Stomach (tissue), 9 donors: ENCODE data around the gene MPST. TPM values are rescaled to one million over a fixed set of nuclear protein-coding genes. Genes with fewer than 3 reads are reported as not detected.

ENCODE experiments used
- DNase-seq, 2 donors: peaks; one replicate each; pipeline versions ENCODE4 v3.0.0 to v3.0.0-alpha.2; 2013 to 2019
- H3K27ac ChIP-seq, 5 donors: fragments of 200-600 bp in 4 of 5; sonication (generic) in 4 of 5; one replicate each; pipeline ENCODE4 v1.5.1; 2013 to 2019; ENCODE audit warnings: mild to moderate bottlenecking in 1 of 5, moderate library complexity in 1 of 5
- H3K27me3 ChIP-seq, 3 donors: fragments of 200-600 bp; sonication (generic); one replicate each; pipeline ENCODE4 v1.5.1; 2017 to 2019; ENCODE audit warnings: mixed run types in 1 of 3
- H3K36me3 ChIP-seq, 4 donors: fragments of 200-600 bp; sonication (generic); 1 replicate in 3 of 4; 2 replicates in 1 of 4; pipeline ENCODE4 v1.5.1; 2016 to 2019
- H3K4me1 ChIP-seq, 4 donors: fragments of 200-600 bp; sonication (generic); one replicate each; pipeline ENCODE4 v1.5.1; 2016 to 2019
- H3K4me3 ChIP-seq, 4 donors: fragments of 200-600 bp; sonication (generic) in 3 of 4; one replicate each; pipeline ENCODE4 v1.5.1; 2016 to 2019; ENCODE audit warnings: mild to moderate bottlenecking in 1 of 4
- H3K9me3 ChIP-seq, 4 donors: fragments of 200-600 bp; sonication (generic); one replicate each; pipeline ENCODE4 v1.5.1; 2016 to 2019
- CTCF ChIP-seq, 7 experiments: fragments of 450-650 bp in 4 of 7; fragments of 200-600 bp in 3 of 7; sonication (generic) in 3 of 7; IDR thresholded peaks; one replicate each; pipeline ENCODE4 v1.5.1; 2016 to 2019; ENCODE audit warnings: antibody characterized with exemption in 7 of 7, control low read depth in 2 of 7, mild to moderate bottlenecking in 1 of 7
- EP300 ChIP-seq: sonication (generic); formaldehyde crosslinking; IDR thresholded peaks from one replicate; pipeline ENCODE4 v1.6.1; 2017; ENCODE audit warnings: antibody characterized with exemption
- POLR2A ChIP-seq, 4 donors: fragments of 450-650 bp; IDR thresholded peaks; one replicate each; pipeline ENCODE4 v1.6.1; 2016; ENCODE audit warnings: antibody characterized with exemption in 4 of 4, control low read depth in 2 of 4, mild to moderate bottlenecking in 1 of 4, moderate library complexity in 1 of 4
- POLR2AphosphoS5 ChIP-seq, 3 donors: sonication (generic); formaldehyde crosslinking; IDR thresholded peaks; one replicate each; pipeline ENCODE4 v1.6.1; 2016; ENCODE audit warnings: antibody characterized with exemption in 3 of 3
- WGBS, 5 donors: extraction: QIAGEN DNeasy Blood & Tissue Kit in 3 of 5; methylation state at CpG; one replicate each; pipeline versions ENCODE4 v1.1.5 to v1.1.7; 2013 to 2018; 5-methylcytosine and 5-hydroxymethylcytosine counted together
- intact Hi-C: fragments of 100-400 bp; cut with DNase I; formaldehyde crosslinking; loops from one replicate; pipeline ENCODE4 v1.15.1; 2023; ENCODE audit warnings: low total_unique reads
- polyA plus RNA-seq, 3 donors: library from polyadenylated mRNA; stranded (reverse); fragments of 200-250 nt; gene quantifications; one replicate each; pipeline ENCODE4 v1.2.3, GENCODE V29; 2013
- total RNA-seq, 5 donors: library from RNA; depleted of rRNA; stranded (reverse); fragments of >200 nt; gene quantifications; one replicate each; pipeline versions ENCODE4 v1.1.0 to v1.2.3, GENCODE V29; 2014 to 2016
- donor health status: healthy with polysubstance abuse.
- donor health status: Bipolar disorder and iron deficiency.
- donor health status: healthy.

Gene MPST
- total and polyA plus RNA-seq, 8 donors = 48.3 to 1,943 (median 154) TPM

DNA sequence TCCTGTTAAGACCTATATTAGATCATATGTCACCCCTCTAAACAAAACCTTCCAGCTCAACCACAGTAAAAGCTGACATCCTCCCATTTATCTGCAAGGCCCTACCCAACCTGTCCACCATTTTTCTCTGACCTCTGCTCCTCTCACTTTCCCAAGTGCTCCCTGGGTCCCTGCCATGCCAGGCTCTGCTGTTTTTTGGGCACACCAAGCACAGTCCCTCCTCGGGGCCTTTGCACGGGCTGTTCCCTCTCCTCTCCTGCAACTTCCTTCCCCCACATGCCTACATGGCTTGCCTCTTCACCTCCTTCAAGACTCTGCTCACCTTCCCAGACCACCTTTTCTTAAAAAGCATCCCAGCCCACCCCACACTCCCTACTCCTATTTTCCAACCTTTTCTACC, 10.1 kb upstream of the MPST start:
- TF ChIP-seq POLR2AphosphoS5 (IDR thresholded peaks at IDR 0.05) (no peak), EP300 (no peak), POLR2A (IDR thresholded peaks at IDR 0.05) (no peak), CTCF (IDR thresholded peaks at IDR 0.05) (no peak)
- WGBS, 5 donors = 81 to 96% (median 86%) methylated on average over 2 of the region's 2 CpGs
- peaks cover 10 to 51% (median 30%) of the 10 kb centered on the region in 4 donors for H3K4me1 ChIP-seq
- H3K4me3 ChIP-seq = no peak overlapping the region
- H3K27me3 ChIP-seq = no peaks in the 10 kb centered on the region
- intact Hi-C loops = no loop called here
- no peaks in the 10 kb centered on the region for H3K36me3 ChIP-seq
- DNase-seq = no peak
- H3K9me3 ChIP-seq = no peaks in the 10 kb centered on the region
- no peak overlapping the region for H3K27ac ChIP-seq

DNA sequence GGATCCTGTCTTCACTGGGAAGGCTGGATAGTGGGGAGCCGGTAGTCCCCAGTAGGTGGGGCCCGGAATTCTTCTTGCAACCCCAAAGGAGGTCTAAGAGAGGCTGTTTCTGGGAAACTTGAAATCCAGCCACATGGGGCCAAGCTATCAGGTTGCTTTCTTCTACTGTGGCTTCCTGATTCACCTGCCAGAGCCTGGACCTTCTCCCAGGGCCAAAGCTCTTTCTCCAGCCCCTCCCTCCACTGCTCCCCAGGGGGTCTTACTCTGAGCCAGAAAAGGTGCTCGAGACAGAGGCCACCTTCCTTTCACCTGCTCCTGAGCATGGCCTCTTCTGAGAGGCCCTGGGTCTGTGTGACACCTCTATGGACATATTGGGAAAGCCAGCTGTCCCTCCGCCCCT, 9.4 kb upstream of the MPST start:
- Histone ChIP-seq H3K9me3 (no peaks in the 10 kb centered on the region), H3K4me3 (no peak overlapping the region), H3K36me3 (no peaks in the 10 kb centered on the region), H3K27ac (peak overlapping the region in 2 of 5 donors; percentile 7 to 45), H3K4me1 (peaks cover 17 to 56% (median 37%) of the 10 kb centered on the region in 4 donors), H3K27me3 (no peaks in the 10 kb centered on the region)
- WGBS, 5 donors = 53 to 79% (median 74%) methylated on average over 4 of the region's 4 CpGs
- TF ChIP-seq EP300 = no peak
- no peak for TF ChIP-seq POLR2A (IDR thresholded peaks at IDR 0.05)
- TF ChIP-seq POLR2AphosphoS5 (IDR thresholded peaks at IDR 0.05) = no peak
- TF ChIP-seq CTCF (IDR thresholded peaks at IDR 0.05) = no peak
- no peak for DNase-seq
- intact Hi-C loops = no loop called here

DNA sequence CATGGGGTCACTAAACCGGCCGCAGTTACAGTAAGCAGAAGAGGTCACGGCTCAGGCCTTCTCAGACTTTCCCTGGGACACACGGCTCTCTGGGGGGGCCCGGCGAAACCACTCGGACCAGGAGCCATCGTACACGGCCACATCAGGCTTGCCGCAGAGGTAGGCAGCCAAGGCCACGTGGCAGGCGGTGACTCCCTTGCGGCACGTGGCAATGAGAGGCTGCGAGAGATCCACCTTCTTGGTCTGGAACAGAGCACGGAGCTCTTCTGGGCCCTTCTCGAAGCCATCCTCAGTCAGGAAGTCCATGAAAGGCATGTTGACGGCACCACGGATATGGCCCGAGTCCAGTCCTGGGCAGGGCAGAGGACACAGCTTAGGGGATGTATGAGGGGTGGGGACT, 8.6 kb upstream of the MPST start:
- Histone ChIP-seq H3K4me1 (peaks cover 22 to 64% (median 43%) of the 10 kb centered on the region in 4 donors), H3K9me3 (no peaks in the 10 kb centered on the region), H3K4me3 (no peak overlapping the region), H3K27me3 (no peaks in the 10 kb centered on the region), H3K27ac (peak overlapping the region in 1 of 5 donors; percentile 7), H3K36me3 (no peaks in the 10 kb centered on the region)
- TF ChIP-seq POLR2AphosphoS5 (IDR thresholded peaks at IDR 0.05) (no peak), EP300 (no peak), CTCF (IDR thresholded peaks at IDR 0.05) (no peak), POLR2A (IDR thresholded peaks at IDR 0.05) (no peak)
- 64 to 82% (median 79%) methylated on average over 8 to 20 of the region's 20 CpGs for WGBS, 5 donors
- no peak for DNase-seq
- intact Hi-C loops = no loop called here

DNA sequence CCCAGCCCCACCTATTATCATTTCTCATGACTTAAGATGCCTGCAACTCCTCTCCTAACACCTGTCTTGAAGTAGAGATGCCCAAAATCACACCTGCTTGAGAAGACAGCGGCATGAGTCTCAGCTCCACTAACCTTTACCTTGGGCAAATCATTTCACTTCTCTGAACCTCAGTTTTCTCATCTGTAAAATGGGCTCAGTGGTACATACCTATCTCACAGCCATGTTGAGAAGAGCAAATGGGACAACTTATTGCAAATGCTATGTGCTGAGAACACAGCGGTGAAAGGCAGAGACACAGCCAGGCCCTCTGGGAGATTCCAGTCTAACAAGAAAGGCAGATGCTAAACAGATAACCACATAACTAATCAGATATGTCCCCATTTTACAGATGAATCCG, 8.1 kb upstream of the MPST start:
- H3K27ac ChIP-seq = peak overlapping the region in 2 of 5 donors; percentile 67 to 97
- H3K36me3 ChIP-seq = peaks cover 0 to 1% (median 0%) of the 10 kb centered on the region in 4 donors
- no peak for DNase-seq
- TF ChIP-seq POLR2AphosphoS5 (IDR thresholded peaks at IDR 0.05) (no peak), EP300 (no peak), CTCF (IDR thresholded peaks at IDR 0.05) (no peak), POLR2A (IDR thresholded peaks at IDR 0.05) (no peak)
- H3K4me3 ChIP-seq = no peak overlapping the region
- no peaks in the 10 kb centered on the region for H3K9me3 ChIP-seq
- 94 to 98% (median 94%) methylated on average over 3 of the region's 3 CpGs for WGBS, 5 donors
- H3K4me1 ChIP-seq = peaks cover 23 to 69% (median 48%) of the 10 kb centered on the region in 4 donors
- H3K27me3 ChIP-seq = no peaks in the 10 kb centered on the region
- intact Hi-C loops = no loop called here
